Neuron (in vitro differentiated cells): ENCODE measurements around the gene STRBP.

Source experiments
- H2AFZ ChIP-seq: one replicate; pipeline ENCODE4 v1.6.1; 2013; ENCODE audit warnings: low read depth, mild to moderate bottlenecking, inconsistent platforms, low read length, moderate library complexity
- H3K27me3 ChIP-seq: one replicate; pipeline ENCODE4 v1.6.1; 2013; ENCODE audit warnings: low read length; ENCODE audit not compliant: insufficient read depth
- H3K36me3 ChIP-seq: one replicate; pipeline ENCODE4 v1.6.1; 2013; ENCODE audit warnings: low read length; ENCODE audit not compliant: insufficient read depth
- H3K4me1 ChIP-seq: one replicate; pipeline ENCODE4 v1.6.1; 2013; ENCODE audit warnings: low read length; ENCODE audit not compliant: insufficient read depth
- H3K4me3 ChIP-seq: 2 replicates; pipeline ENCODE4 v1.5.1; 2013; ENCODE audit warnings: mild to moderate bottlenecking, low read length, moderate library complexity
- H3K9me3 ChIP-seq: one replicate; pipeline ENCODE4 v1.6.1; 2013; ENCODE audit warnings: low read length

STRBP gene

GRCh38 chr9:123162791-123163345, 105.5 kb downstream of the STRBP start:
- Histone ChIP-seq H3K4me3 (no peak overlapping the region), H3K4me1 (no peaks in the 10 kb centered on the region), H3K36me3 (peaks cover 4% of the 10 kb centered on the region), H3K9me3 (no peaks in the 10 kb centered on the region), H2AFZ (no peak overlapping the region), H3K27me3 (no peaks in the 10 kb centered on the region)

DNA sequence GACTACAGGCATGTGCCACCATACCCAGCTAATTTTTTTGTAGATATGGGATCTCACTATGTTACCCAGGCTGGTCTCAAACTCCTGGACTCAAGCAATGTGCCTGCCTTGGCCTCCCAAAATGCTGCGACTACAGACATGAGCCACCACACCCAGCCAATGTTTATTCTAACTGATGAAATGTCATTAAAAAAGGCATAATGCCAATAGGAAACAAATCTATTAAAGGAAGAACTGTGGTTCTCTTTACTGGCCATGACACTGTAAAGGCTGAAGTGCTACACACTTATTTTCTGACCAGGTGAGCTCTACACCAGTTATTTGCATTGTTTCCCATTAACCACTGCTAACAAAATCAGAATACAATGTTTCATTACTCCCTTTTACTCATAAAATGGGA, 106.0 kb downstream of the STRBP start:
- peaks cover 9% of the 10 kb centered on the region for H3K36me3 ChIP-seq
- no peak overlapping the region for H2AFZ ChIP-seq
- no peaks in the 10 kb centered on the region for H3K4me1 ChIP-seq
- H3K4me3 ChIP-seq = no peak overlapping the region
- no peaks in the 10 kb centered on the region for H3K27me3 ChIP-seq
- no peaks in the 10 kb centered on the region for H3K9me3 ChIP-seq

DNA sequence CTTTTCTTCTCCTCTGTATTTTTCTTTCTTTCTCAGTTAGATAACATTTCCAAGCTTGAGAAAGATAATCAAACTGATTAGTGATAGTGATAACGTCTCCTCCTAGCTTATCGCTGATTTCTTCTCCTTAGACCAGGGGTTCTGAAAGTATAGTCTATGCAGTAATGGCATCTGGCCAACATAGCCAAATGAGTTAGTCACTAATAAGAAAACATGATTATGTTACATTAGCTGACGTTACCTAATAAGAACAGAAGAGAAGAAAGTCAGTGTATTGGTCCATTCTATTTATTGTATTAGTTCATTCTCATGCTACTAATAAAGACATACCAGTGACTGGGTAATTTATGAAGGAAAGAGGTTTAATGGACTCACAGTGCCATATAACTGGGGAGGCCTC, 111.2 kb downstream of the STRBP start:
- no peak overlapping the region for H2AFZ ChIP-seq
- H3K9me3 ChIP-seq = no peaks in the 10 kb centered on the region
- H3K4me3 ChIP-seq = no peak overlapping the region
- peaks cover 25% of the 10 kb centered on the region for H3K36me3 ChIP-seq
- H3K4me1 ChIP-seq = no peaks in the 10 kb centered on the region
- H3K27me3 ChIP-seq = no peaks in the 10 kb centered on the region

DNA sequence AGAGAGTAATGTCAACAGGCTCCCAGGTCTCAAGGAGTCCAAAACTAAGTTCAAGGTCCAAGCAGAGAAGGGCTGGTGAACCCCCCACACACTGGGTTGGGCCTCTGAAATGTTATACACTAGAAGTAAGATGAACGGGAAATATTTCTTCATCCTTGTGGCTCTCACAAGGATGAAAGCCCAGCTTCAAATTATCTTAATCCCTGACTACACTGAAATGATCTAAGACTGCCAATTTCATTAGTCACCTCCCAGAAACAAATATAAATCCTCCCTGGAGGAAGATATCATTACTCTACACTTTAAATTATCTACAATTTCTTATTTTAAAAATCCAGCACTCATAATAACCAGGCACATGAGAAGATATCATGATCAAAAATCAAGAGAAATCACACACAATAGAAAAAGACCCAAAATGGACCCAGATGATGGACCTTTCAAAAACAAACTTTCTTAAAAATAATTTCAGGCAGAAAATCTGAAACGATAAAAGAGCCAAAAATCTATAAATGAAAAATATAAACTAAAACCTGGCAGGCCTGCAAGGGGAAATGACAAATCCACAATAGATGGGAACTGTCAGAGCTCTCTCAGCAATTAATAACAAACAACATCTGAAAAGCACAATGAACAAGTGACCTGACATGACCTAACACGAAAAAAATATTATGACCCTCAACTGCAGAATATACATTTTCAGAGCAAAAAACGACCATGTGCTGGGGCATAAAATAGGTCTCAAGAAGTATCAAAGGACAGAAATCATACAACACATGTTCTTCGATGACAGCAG, 117.5 kb downstream of the STRBP start:
- H2AFZ ChIP-seq = no peak overlapping the region
- peaks cover 2% of the 10 kb centered on the region for H3K9me3 ChIP-seq
- H3K27me3 ChIP-seq = no peaks in the 10 kb centered on the region
- no peaks in the 10 kb centered on the region for H3K4me1 ChIP-seq
- H3K4me3 ChIP-seq = no peak overlapping the region
- H3K36me3 ChIP-seq = peaks cover 15% of the 10 kb centered on the region

DNA sequence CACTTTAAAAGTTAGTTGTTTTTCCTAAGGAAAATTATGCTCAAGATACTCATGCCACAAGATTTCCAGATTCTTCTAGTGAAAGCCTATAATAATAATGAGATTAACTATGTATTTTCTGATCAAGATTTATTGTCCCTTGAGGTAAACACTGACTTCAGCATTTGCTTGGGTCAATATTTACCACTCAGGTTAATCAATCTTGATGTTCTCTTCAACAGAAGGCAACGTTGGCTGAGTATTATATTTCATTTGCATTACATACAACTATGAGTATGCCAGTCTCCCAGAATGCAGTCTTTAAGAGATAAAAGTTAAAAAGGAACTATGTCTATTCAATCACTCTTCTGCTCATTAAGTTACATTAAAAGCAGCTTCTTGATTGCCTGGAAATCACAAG, 119.3 kb downstream of the STRBP start:
- H3K9me3 ChIP-seq = peaks cover 2% of the 10 kb centered on the region

DNA sequence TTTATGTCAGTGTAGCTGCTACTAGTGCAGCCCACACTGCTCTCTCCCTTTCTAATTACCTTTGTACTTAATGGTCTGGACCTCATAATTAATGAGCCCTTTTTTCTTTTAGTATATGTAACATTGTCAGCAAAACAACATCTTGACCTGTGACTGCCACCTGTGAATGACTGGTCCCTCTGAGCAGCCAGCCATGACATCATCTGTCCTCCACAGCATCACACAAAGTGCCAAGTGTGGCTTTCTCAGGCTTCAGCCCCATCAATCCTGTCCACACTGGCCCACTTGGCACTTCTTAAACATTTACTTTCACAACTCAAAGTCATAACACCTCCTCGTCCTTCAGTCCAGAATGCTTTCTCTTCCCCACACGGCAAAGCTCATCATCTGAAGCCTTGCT, 130.2 kb downstream of the STRBP start:
- Histone ChIP-seq H3K27me3 (no peaks in the 10 kb centered on the region), H3K4me1 (no peaks in the 10 kb centered on the region), H3K4me3 (no peak overlapping the region)

More for the DNA sequence above, 119.3 kb downstream of the STRBP start:
- Histone ChIP-seq H3K4me1 (no peaks in the 10 kb centered on the region), H2AFZ (no peak overlapping the region), H3K4me3 (no peak overlapping the region), H3K27me3 (no peaks in the 10 kb centered on the region), H3K36me3 (peaks cover 13% of the 10 kb centered on the region)

GRCh38 chr9:123135430-123135829, 133.0 kb downstream of the STRBP start:
- no peak overlapping the region for H3K4me3 ChIP-seq
- H3K9me3 ChIP-seq = no peaks in the 10 kb centered on the region
- peaks cover 44% of the 10 kb centered on the region for H3K36me3 ChIP-seq
- no peaks in the 10 kb centered on the region for H3K4me1 ChIP-seq
- H2AFZ ChIP-seq = no peak overlapping the region
- H3K27me3 ChIP-seq = no peaks in the 10 kb centered on the region

More for the DNA sequence above, 130.2 kb downstream of the STRBP start:
- Histone ChIP-seq H3K9me3 (no peaks in the 10 kb centered on the region), H2AFZ (no peak overlapping the region), H3K36me3 (peaks cover 25% of the 10 kb centered on the region)

DNA sequence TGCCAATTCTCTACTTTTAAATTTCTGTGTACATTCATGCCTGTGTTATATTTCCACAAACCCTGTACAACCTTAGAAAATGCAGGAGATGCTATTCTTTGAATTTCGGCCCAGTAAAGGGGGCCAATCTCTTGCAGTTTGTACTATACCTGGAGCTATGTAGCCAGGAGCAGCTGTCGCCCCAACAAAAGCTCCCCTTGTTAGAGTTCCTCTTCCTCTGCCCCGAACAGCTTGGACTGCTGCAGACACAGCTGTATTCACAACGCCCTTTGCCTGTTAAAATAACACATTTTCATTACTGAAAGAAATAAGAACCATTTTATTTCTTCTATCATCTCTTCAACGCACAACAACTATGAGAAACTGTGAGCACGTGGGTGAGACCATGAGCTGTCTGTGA, 135.7 kb downstream of the STRBP start:
- no peaks in the 10 kb centered on the region for H3K4me1 ChIP-seq
- H3K36me3 ChIP-seq = peaks cover 59% of the 10 kb centered on the region
- H3K4me3 ChIP-seq = no peak overlapping the region
- no peak overlapping the region for H2AFZ ChIP-seq
- H3K27me3 ChIP-seq = no peaks in the 10 kb centered on the region
- H3K9me3 ChIP-seq = no peaks in the 10 kb centered on the region

DNA sequence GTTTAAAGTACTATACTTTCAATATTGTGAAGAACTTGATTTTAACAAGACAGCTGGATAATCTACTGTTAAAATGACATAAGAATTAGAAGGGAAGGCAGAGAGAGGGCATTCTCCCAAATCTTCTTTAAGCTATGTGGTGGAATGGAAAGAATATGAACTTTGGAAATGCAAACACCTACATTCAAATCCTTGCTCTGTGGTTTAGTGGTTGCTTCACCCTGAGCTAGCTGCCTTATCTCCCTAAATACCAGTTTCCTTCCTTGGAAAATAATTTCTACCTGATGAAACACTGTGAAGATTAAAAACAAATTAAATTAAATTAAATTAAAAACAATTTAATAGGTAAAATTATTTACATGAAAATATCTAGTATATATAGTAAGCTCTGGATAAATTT, 136.4 kb downstream of the STRBP start:
- no peaks in the 10 kb centered on the region for H3K4me1 ChIP-seq
- no peak overlapping the region for H2AFZ ChIP-seq
- H3K4me3 ChIP-seq = no peak overlapping the region
- no peaks in the 10 kb centered on the region for H3K27me3 ChIP-seq
- H3K9me3 ChIP-seq = no peaks in the 10 kb centered on the region
- H3K36me3 ChIP-seq = peaks cover 62% of the 10 kb centered on the region

GRCh38 chr9:123131258-123131657, 137.1 kb downstream of the STRBP start:
- H2AFZ ChIP-seq = no peak overlapping the region
- H3K4me3 ChIP-seq = no peak overlapping the region
- no peaks in the 10 kb centered on the region for H3K4me1 ChIP-seq
- H3K27me3 ChIP-seq = no peaks in the 10 kb centered on the region
- H3K9me3 ChIP-seq = no peaks in the 10 kb centered on the region
- H3K36me3 ChIP-seq = peaks cover 58% of the 10 kb centered on the region

DNA sequence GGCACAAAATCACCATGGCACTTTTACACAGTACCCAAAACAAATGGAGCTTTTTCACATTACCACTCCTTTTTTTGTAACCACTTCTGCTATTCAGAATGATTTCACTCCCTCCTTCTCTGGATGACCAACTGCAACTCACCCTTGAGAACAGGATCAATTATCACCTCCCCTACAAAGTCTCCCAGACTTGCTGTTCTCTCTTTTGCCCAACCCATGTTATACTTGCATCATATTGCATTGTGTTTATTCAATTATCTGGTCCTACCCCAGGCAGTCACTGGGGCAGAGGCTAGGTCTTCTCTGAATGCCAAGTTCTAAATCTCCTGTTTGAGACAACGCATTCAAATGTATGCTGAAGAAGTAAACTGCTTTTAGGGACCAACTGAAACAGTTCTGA, 139.0 kb downstream of the STRBP start:
- H3K9me3 ChIP-seq = no peaks in the 10 kb centered on the region
- H3K4me3 ChIP-seq = no peak overlapping the region
- H3K4me1 ChIP-seq = no peaks in the 10 kb centered on the region
- H2AFZ ChIP-seq = no peak overlapping the region
- peaks cover 48% of the 10 kb centered on the region for H3K36me3 ChIP-seq
- H3K27me3 ChIP-seq = no peaks in the 10 kb centered on the region

- Histone ChIP-seq H3K36me3 (peaks cover 51% of the 10 kb centered on the region), H3K4me1 (no peaks in the 10 kb centered on the region), H3K27me3 (no peaks in the 10 kb centered on the region), H3K9me3 (no peaks in the 10 kb centered on the region), H2AFZ (no peak overlapping the region), H3K4me3 (no peak overlapping the region)
Measured at GRCh38 chr9:123128591-123128990, 139.8 kb downstream of the STRBP start.

DNA sequence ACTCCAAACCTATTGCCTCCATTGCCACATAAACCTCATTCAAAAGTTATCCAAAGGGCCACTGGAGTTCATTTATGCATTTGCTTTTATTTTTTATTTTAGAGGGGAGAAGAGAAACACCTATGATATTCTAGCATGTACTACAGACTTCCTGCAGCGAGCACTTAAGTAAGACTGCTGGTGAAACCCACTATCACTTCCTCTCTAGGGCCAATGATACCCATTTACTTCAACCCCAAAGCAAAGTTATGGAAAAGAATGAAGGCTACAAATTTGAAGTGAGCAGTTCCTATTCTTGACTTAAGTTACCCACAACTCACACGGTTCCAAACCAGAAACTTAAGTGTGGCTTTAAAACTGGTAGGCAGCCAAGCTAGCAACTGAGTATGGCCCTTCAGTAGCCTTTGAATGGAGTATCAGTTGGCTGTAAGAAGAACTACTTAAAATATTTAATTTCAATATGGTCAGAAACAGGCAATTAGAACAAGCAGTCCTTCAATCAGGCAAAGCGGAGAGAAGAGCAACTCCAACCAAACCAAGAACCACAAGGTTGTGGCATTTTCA, 140.8 kb downstream of the STRBP start:
- Histone ChIP-seq H3K9me3 (no peaks in the 10 kb centered on the region), H3K36me3 (peaks cover 47% of the 10 kb centered on the region), H3K4me3 (no peak overlapping the region), H3K4me1 (no peaks in the 10 kb centered on the region), H3K27me3 (no peaks in the 10 kb centered on the region), H2AFZ (no peak overlapping the region)
